ENCODE results near the gene SLC38A5. TPM values are rescaled to one million over a fixed set of nuclear protein-coding genes. Genes with fewer than 3 reads are reported as not detected.

Gene SLC38A5
- total RNA-seq, 1 experiment from 2014 or later, result 50.6 TPM

- no peak for TF ChIP-seq ZNF512 (CRISPR knock-in tag; IDR thresholded peaks at IDR 0.05; ENCODE audit: borderline replicate concordance)
- TF ChIP-seq TEAD4 (CRISPR knock-in tag; IDR thresholded peaks at IDR 0.05), result no peak
- TF ChIP-seq GTF2I (CRISPR knock-in tag; conservative IDR thresholded peaks at IDR 0.05), result no peak
- TF ChIP-seq OVOL2 (CRISPR knock-in tag; IDR thresholded peaks at IDR 0.05; ENCODE audit: borderline replicate concordance), result no peak
- no peak for TF ChIP-seq E2F5 (CRISPR knock-in tag; IDR thresholded peaks at IDR 0.05)
- TF ChIP-seq CREM (CRISPR knock-in tag; IDR thresholded peaks at IDR 0.05), result no peak
- no peak for TF ChIP-seq ESRRA (CRISPR knock-in tag; IDR thresholded peaks at IDR 0.05; ENCODE audit: borderline replicate concordance)
- no peak for TF ChIP-seq CREB1 (CRISPR knock-in tag; IDR thresholded peaks at IDR 0.05)
- TF ChIP-seq EMX1 (CRISPR knock-in tag; IDR thresholded peaks at IDR 0.05), result no peak
Observed at GRCh38 chrX:48512371-48512935, 42.4 kb upstream of the SLC38A5 start (continued).

GRCh38 chrX:48511560-48511959 is 41.5 kb upstream of the SLC38A5 start:
- Mint-ChIP-seq H3K9me3 (no peaks in the 10 kb centered on the region), H3K4me3 (no peak overlapping the region), H3K36me3 (peaks cover 3% of the 10 kb centered on the region; the same call in 1 of the 2 replicates), H3K27ac (no peak overlapping the region), H3K27me3 (ENCODE audit: low read depth) (no peaks in the 10 kb centered on the region; the same call in none of the 2 replicates), H3K4me1 (peaks cover 7% of the 10 kb centered on the region)
- POLR2A ChIA-PET, result no interaction called here
- ATAC-seq (peak; percentile 23; the same call in 1 of the 2 replicates), DNase-seq (ENCODE audit: low spot score) (peak; percentile 14)
- no peak for TF ChIP-seq MAX (CRISPR knock-in tag; IDR thresholded peaks at IDR 0.05)
- no peak for TF ChIP-seq SMAD3 (CRISPR knock-in tag; IDR thresholded peaks at IDR 0.05; ENCODE audit: borderline replicate concordance)
- no peak for TF ChIP-seq ZNF317 (CRISPR knock-in tag; IDR thresholded peaks at IDR 0.05; ENCODE audit: borderline replicate concordance, low read depth)
- CTCF ChIA-PET, result no interaction called here

GRCh38 chrX:48509619-48510018 is 39.6 kb upstream of the SLC38A5 start:
- POLR2A ChIA-PET, result no interaction called here
- Mint-ChIP-seq H3K27ac (no peak overlapping the region), H3K36me3 (no peaks in the 10 kb centered on the region), H3K27me3 (ENCODE audit: low read depth) (no peaks in the 10 kb centered on the region; the same call in none of the 2 replicates), H3K4me3 (peak overlapping the region; percentile 85), H3K4me1 (peaks cover 7% of the 10 kb centered on the region), H3K9me3 (no peaks in the 10 kb centered on the region)
- CTCF ChIA-PET, result no interaction called here
- DNase-seq (ENCODE audit: low spot score) (no peak), ATAC-seq (no peak)
- TF ChIP-seq GTF2I (CRISPR knock-in tag; conservative IDR thresholded peaks at IDR 0.05) (no peak), CREM (CRISPR knock-in tag; IDR thresholded peaks at IDR 0.05) (no peak), ZNF671 (CRISPR knock-in tag; IDR thresholded peaks at IDR 0.05) (no peak), ZNF512 (CRISPR knock-in tag; IDR thresholded peaks at IDR 0.05; ENCODE audit: borderline replicate concordance) (no peak), FOXP4 (CRISPR knock-in tag; IDR thresholded peaks at IDR 0.05) (no peak), KAT7 (CRISPR knock-in tag; IDR thresholded peaks at IDR 0.05; ENCODE audit: borderline replicate concordance) (no peak), ATF6 (CRISPR knock-in tag; IDR thresholded peaks at IDR 0.05) (no peak), ZNF232 (CRISPR knock-in tag; IDR thresholded peaks at IDR 0.05) (no peak), SOX15 (CRISPR knock-in tag; IDR thresholded peaks at IDR 0.05) (no peak), MYBL2 (CRISPR knock-in tag; IDR thresholded peaks at IDR 0.05) (no peak), SMAD3 (CRISPR knock-in tag; IDR thresholded peaks at IDR 0.05; ENCODE audit: borderline replicate concordance) (no peak), GRHL2 (CRISPR knock-in tag; IDR thresholded peaks at IDR 0.05; ENCODE audit: insufficient replicate concordance, severe bottlenecking) (no peak), SMAD4 (CRISPR knock-in tag; IDR thresholded peaks at IDR 0.05) (no peak), USF2 (CRISPR knock-in tag; IDR thresholded peaks at IDR 0.05) (no peak), ZNF423 (CRISPR knock-in tag; IDR thresholded peaks at IDR 0.05) (no peak)
